Choroid plexus epithelial cell (primary cell): Measurements from ENCODE around the gene C1orf53.
"Not testable (repeated sequence)": the region's sequence is repeated elsewhere in the genome, so short reads cannot be mapped to it uniquely, and the experiment has no call there.

ENCODE experiments used
- DNase-seq: peaks from one replicate; pipeline ENCODE4 v3.0.0-alpha.2; 2010; ENCODE audit warnings: low read depth
- H3K4me3 ChIP-seq: 2 replicates; pipeline ENCODE4 v1.5.1; 2011; ENCODE audit warnings: low read depth, mild to moderate bottlenecking, control low read depth, low read length, moderate library complexity
- CTCF ChIP-seq: conservative IDR thresholded peaks from 2 replicates; pipeline ENCODE4 v1.5.1; 2011; ENCODE audit warnings: low read depth, mild to moderate bottlenecking, control low read depth, inconsistent platforms, low read length, moderate library complexity

Gene C1orf53

DNA sequence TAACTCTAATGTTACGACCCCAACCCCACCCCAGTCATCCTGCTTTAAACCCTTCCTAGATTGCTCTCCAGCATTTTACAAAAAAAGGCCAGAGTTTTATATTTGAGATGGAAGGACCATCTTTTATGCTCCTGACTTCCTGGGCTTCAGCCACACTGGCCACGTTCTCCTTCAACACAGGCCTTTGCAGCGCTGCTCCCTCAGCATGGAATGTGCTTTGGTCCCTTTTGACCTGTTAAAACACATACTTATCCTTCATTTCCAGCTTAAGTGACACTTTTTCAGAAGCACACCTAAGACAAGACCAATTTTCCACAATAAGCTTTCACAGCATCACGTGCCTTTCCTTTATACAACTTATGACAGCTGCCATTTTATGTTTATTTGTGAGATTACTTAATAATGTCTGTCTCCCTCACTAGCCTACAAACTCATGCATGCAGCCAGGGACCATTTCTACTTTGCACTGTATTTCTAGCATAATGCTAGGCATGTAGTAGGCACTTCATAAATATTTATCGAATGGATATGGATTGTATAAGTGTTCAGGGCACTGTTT is 49.3 kb downstream of the C1orf53 start:
- no peak for DNase-seq
- no peak for TF ChIP-seq CTCF

GRCh38 chr1:197953472-197953871 is 51.0 kb downstream of the C1orf53 start:
- not testable (repeated sequence) for H3K4me3 ChIP-seq, DNase-seq

More for the DNA sequence above, 49.3 kb downstream of the C1orf53 start:
- H3K4me3 ChIP-seq, result no peak overlapping the region

DNA sequence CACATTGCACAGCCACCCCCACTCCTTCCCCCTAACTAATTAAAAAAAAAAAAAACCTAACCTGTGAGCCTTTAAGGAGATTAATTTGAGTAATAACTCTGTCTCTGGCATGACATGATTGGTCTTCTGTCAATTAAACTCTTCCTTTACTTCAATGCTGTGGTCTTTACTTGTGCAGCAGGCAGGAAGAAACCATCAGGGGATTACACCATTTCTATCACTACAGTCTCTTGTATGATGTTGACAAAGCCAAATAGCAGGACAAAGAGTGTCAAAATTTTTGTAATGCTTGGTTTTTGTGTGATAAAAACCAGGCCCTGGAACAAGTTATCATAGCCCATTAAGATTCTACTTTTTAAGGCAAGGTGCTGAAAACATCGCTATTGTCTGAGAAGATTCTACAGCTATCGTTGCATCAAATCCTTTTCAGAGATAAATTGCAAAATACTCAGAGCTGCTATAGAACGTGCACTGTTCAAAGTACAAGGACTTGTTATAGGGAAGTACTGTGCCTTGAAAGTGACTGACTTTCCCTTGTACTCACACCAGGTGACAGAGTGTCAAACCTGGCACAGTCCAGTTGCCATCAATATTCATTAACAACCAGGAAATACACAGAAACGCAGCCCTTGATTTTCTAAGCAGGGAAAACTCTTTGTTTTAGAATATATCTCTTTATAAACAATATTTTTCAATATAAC is 52.4 kb downstream of the C1orf53 start:
- no peak for DNase-seq
- no peak overlapping the region for H3K4me3 ChIP-seq
- TF ChIP-seq CTCF, result no peak

GRCh38 chr1:197955486-197956394 is 53.3 kb downstream of the C1orf53 start:
- peak; percentile 87 for DNase-seq

More at GRCh38 chr1:197955486-197956394, 53.3 kb downstream of the C1orf53 start:
- no peak for TF ChIP-seq CTCF
- no peak overlapping the region for H3K4me3 ChIP-seq
